WTC11 (cell line): ENCODE measurements around the gene CD82. TPM values are rescaled to one million over a fixed set of nuclear protein-coding genes. Genes with fewer than 3 reads are reported as not detected.

Source experiments
- ATAC-seq: fragments of 200-7000 bp; cut with Tn5 transposase; 2 replicates; pipeline ENCODE4 v1.10.0; 2021; ENCODE audit warnings: mild to moderate bottlenecking, moderate library complexity
- CTCF ChIA-PET: fragments of 300-600 bp; sonication (Branson Sonifier 250); formaldehyde crosslinking; loops from one replicate; lab custom pipeline; 2021; ENCODE audit warnings: antibody characterized with exemption; lab: Charles Lee
- POLR2A ChIA-PET: fragments of 350-600 bp; sonication (Branson Sonifier 250); formaldehyde crosslinking; loops from one replicate; lab custom pipeline; 2021; ENCODE audit warnings: antibody characterized with exemption; lab: Charles Lee
- DNase-seq: peaks from one replicate; pipeline ENCODE4 v3.0.0; 2021; ENCODE audit warnings: low spot score
- H3K27ac Mint-ChIP-seq: 2 replicates; pipeline ENCODE4 v1.8.0; 2021; ENCODE audit warnings: mixed read lengths
- H3K27me3 Mint-ChIP-seq: 2 replicates; pipeline ENCODE4 v1.8.0; 2021; ENCODE audit warnings: low read depth, mild to moderate bottlenecking, moderate library complexity, mixed read lengths
- H3K36me3 Mint-ChIP-seq: 2 replicates; pipeline ENCODE4 v1.8.0; 2021; ENCODE audit warnings: mixed read lengths
- H3K4me1 Mint-ChIP-seq: 2 replicates; pipeline ENCODE4 v1.8.0; 2022; ENCODE audit warnings: mixed read lengths
- H3K4me3 Mint-ChIP-seq: 2 replicates; pipeline ENCODE4 v1.8.0; 2021; ENCODE audit warnings: mild to moderate bottlenecking, moderate library complexity, mixed read lengths
- H3K9me3 Mint-ChIP-seq: 2 replicates; pipeline ENCODE4 v1.8.0; 2021; ENCODE audit warnings: mixed read lengths
- AFF4 ChIP-seq: sonication (generic); formaldehyde crosslinking; IDR thresholded peaks from 2 replicates; pipeline ENCODE4 v1.8.1; 2023; ENCODE audit warnings: mild to moderate bottlenecking, missing genetic modification reagents, borderline replicate concordance
- ATF2 ChIP-seq: sonication (generic); formaldehyde crosslinking; IDR thresholded peaks from 2 replicates; pipeline ENCODE4 v1.8.1; 2022; ENCODE audit warnings: low read depth, missing genetic modification reagents, borderline replicate concordance
- EMX1 ChIP-seq: fragments of 250-450 bp; sonication (Bioruptor Pico); IDR thresholded peaks from 2 replicates; pipeline ENCODE4 v1.8.0; 2021; ENCODE audit warnings: mild to moderate bottlenecking
- FOXK1 ChIP-seq: sonication (generic); formaldehyde crosslinking; IDR thresholded peaks from 2 replicates; pipeline ENCODE4 v1.8.0; 2022; ENCODE audit warnings: mild to moderate bottlenecking, moderate library complexity, missing genetic modification reagents
- FOXP1 ChIP-seq: sonication (generic); formaldehyde crosslinking; IDR thresholded peaks from 2 replicates; pipeline ENCODE4 v1.8.0; 2022; ENCODE audit warnings: missing genetic modification reagents, mild to moderate bottlenecking, moderate library complexity, borderline replicate concordance
- NFYB ChIP-seq: sonication (generic); formaldehyde crosslinking; conservative IDR thresholded peaks from 2 replicates; pipeline ENCODE4 v1.8.0; 2022; ENCODE audit warnings: low read depth, missing genetic modification reagents
- NR1H2 ChIP-seq: sonication (generic); formaldehyde crosslinking; IDR thresholded peaks from 2 replicates; pipeline ENCODE4 v1.9.0; 2021; ENCODE audit warnings: mild to moderate bottlenecking, moderate library complexity, missing genetic modification reagents
- TP53 ChIP-seq: sonication (generic); formaldehyde crosslinking; IDR thresholded peaks from 2 replicates; pipeline ENCODE4 v1.8.1; 2023; ENCODE audit warnings: mild to moderate bottlenecking, missing genetic modification reagents
- USF1 ChIP-seq: sonication (generic); formaldehyde crosslinking; IDR thresholded peaks from 2 replicates; pipeline ENCODE4 v1.8.0; 2022; ENCODE audit warnings: mild to moderate bottlenecking, missing genetic modification reagents
- ZMAT4 ChIP-seq: fragments of 250-450 bp; sonication (Bioruptor Pico); IDR thresholded peaks from 2 replicates; pipeline ENCODE4 v1.9.0; 2021; ENCODE audit warnings: mild to moderate bottlenecking
- ZNF121 ChIP-seq: sonication (generic); formaldehyde crosslinking; IDR thresholded peaks from 2 replicates; pipeline ENCODE4 v1.8.0; 2023; ENCODE audit warnings: missing genetic modification reagents
- ZNF219 ChIP-seq: sonication (generic); formaldehyde crosslinking; IDR thresholded peaks from 2 replicates; pipeline ENCODE4 v1.8.0; 2023; ENCODE audit warnings: missing genetic modification reagents, mild to moderate bottlenecking, borderline replicate concordance
- ZNF263 ChIP-seq: sonication (generic); formaldehyde crosslinking; IDR thresholded peaks from 2 replicates; pipeline ENCODE4 v1.8.1; 2022; ENCODE audit warnings: low read depth, mild to moderate bottlenecking, moderate library complexity, missing genetic modification reagents
- ZNF512 ChIP-seq: sonication (generic); formaldehyde crosslinking; IDR thresholded peaks from 2 replicates; pipeline ENCODE4 v1.8.1; 2022; ENCODE audit warnings: missing genetic modification reagents, borderline replicate concordance
- ZNF671 ChIP-seq: fragments of 250-450 bp; sonication (Bioruptor Pico); IDR thresholded peaks from 2 replicates; pipeline ENCODE4 v1.8.0; 2021; ENCODE audit warnings: mild to moderate bottlenecking
- total RNA-seq: library from RNA; stranded (reverse); gene quantifications from 3 replicates; pipeline ENCODE4 v1.2.3, GENCODE V29; 2021

CD82 gene
- total RNA-seq, 1 experiment from 2014 or later = 15.5 TPM

GRCh38 chr11:44568331-44568657, 2.8 kb downstream of the CD82 start (continued):
- TF ChIP-seq ZMAT4 (CRISPR knock-in tag) (no peak), NFYB (CRISPR knock-in tag) (no peak), FOXP1 (CRISPR knock-in tag) (no peak), FOXK1 (CRISPR knock-in tag) (no peak), USF1 (CRISPR knock-in tag) (no peak)

- TF ChIP-seq ZNF512 (CRISPR knock-in tag) (no peak), ZNF671 (CRISPR knock-in tag) (no peak), ZNF263 (CRISPR knock-in tag) (no peak), TP53 (CRISPR knock-in tag) (no peak), ATF2 (CRISPR knock-in tag) (no peak), NR1H2 (CRISPR knock-in tag) (no peak)
- DNase-seq (no peak), ATAC-seq (no peak)
- ChIA-PET POLR2A (no interaction called here), CTCF (interaction anchor here (0.9 kb wide), 1 partner anchor 49 kb away, joined by 5 read pairs; no protein-coding TSS in a partner anchor)
- no peak overlapping the region for H3K4me3 Mint-ChIP-seq
- no peaks in the 10 kb centered on the region for H3K36me3 Mint-ChIP-seq
- no peaks in the 10 kb centered on the region for H3K9me3 Mint-ChIP-seq
- peaks cover 55% of the 10 kb centered on the region for H3K4me1 Mint-ChIP-seq
- no peak overlapping the region for H3K27ac Mint-ChIP-seq
- H3K27me3 Mint-ChIP-seq = peaks cover 29% of the 10 kb centered on the region
Observed at GRCh38 chr11:44568658-44569473, 3.4 kb downstream of the CD82 start.

GRCh38 chr11:44570411-44571155, 5.1 kb downstream of the CD82 start:
- Mint-ChIP-seq H3K4me1 (peaks cover 48% of the 10 kb centered on the region), H3K27ac (no peak overlapping the region), H3K27me3 (peaks cover 26% of the 10 kb centered on the region)
- TF ChIP-seq EMX1 (no peak), AFF4 (CRISPR knock-in tag) (no peak), ZNF121 (CRISPR knock-in tag) (peak; percentile 41; the same call in 1 of the 2 replicates), ZNF219 (CRISPR knock-in tag) (no peak)
- TF ChIP-seq, all 79 proteins: peak for 1
- POLR2A ChIA-PET = no interaction called here
- H3K4me3 Mint-ChIP-seq = no peak overlapping the region
- ATAC-seq = no peak
- H3K36me3 Mint-ChIP-seq = no peaks in the 10 kb centered on the region
- DNase-seq = no peak
- H3K9me3 Mint-ChIP-seq = no peaks in the 10 kb centered on the region
- CTCF ChIA-PET = interaction anchor here (0.5 to 3.4 kb wide), 5 partner anchors 13 to 142 kb away, joined by 3 to 16 read pairs (median 4); no protein-coding TSS in a partner anchor
